Keratinocyte (primary cell): ENCODE data around the gene CARM1. TPM values are rescaled to one million over a fixed set of nuclear protein-coding genes. Genes with fewer than 3 reads are reported as not detected.

Experiments
- DNase-seq: peaks from one replicate; pipeline ENCODE4 v3.0.0-alpha.2; 2011; ENCODE audit warnings: low read depth, missing footprints, low spot score
- FAIRE-seq: peaks from 2 replicates; lab custom pipeline; 2011; peaks lifted over from hg19 to GRCh38; lab: Jason Lieb, UNC
- H2AFZ ChIP-seq: 2 replicates; pipeline ENCODE4 v1.6.0; 2012; ENCODE audit warnings: low read length, control low read depth, inconsistent platforms; ENCODE audit not compliant: control insufficient read depth
- H3K27ac ChIP-seq: 2 replicates; pipeline ENCODE4 v1.5.1; 2011; ENCODE audit warnings: low read length; ENCODE audit not compliant: control insufficient read depth, insufficient read depth
- H3K27me3 ChIP-seq: 3 replicates; pipeline ENCODE4 v1.6.0; 2011; ENCODE audit warnings: low read length; ENCODE audit not compliant: control insufficient read depth, insufficient read depth; ENCODE audit errors: extremely low read depth
- H3K36me3 ChIP-seq, 2 experiments: 2 replicates in 1 of 2; 3 replicates in 1 of 2; pipeline ENCODE4 v1.5.1; 2011; ENCODE audit warnings: low read length in 2 of 2, mild to moderate bottlenecking in 1 of 2; ENCODE audit not compliant: control insufficient read depth in 2 of 2, insufficient read depth in 2 of 2; ENCODE audit errors: extremely low read depth in 1 of 2
- H3K4me1 ChIP-seq: 3 replicates; pipeline ENCODE4 v1.5.1; 2011; ENCODE audit warnings: low read length; ENCODE audit not compliant: control insufficient read depth, insufficient read depth; ENCODE audit errors: extremely low read depth
- H3K4me2 ChIP-seq: 3 replicates; pipeline ENCODE4 v1.6.0; 2011; ENCODE audit warnings: low read depth, low read length; ENCODE audit not compliant: control insufficient read depth, insufficient read depth; ENCODE audit errors: extremely low read depth
- H3K4me3 ChIP-seq, 3 experiments: fragments of 200-600 bp in 1 of 3; sonication (generic) in 1 of 3; 2 replicates in 2 of 3; 3 replicates in 1 of 3; pipeline ENCODE4 v1.5.1; 2011 to 2016; ENCODE audit warnings: low read length in 3 of 3, mild to moderate bottlenecking in 3 of 3, control low read depth in 2 of 3, inconsistent platforms in 1 of 3, low read depth in 1 of 3, mixed read lengths in 1 of 3, mixed run types in 1 of 3, moderate library complexity in 1 of 3; ENCODE audit not compliant: control insufficient read depth in 2 of 3, insufficient read depth in 2 of 3; ENCODE audit errors: extremely low read depth in 1 of 3
- H3K79me2 ChIP-seq: 2 replicates; pipeline ENCODE4 v1.6.0; 2012; ENCODE audit warnings: low read length; ENCODE audit not compliant: control insufficient read depth, insufficient read depth
- H3K9ac ChIP-seq: 3 replicates; pipeline ENCODE4 v1.6.0; 2011; ENCODE audit warnings: low read length; ENCODE audit not compliant: control insufficient read depth, insufficient read depth; ENCODE audit errors: extremely low read depth
- H3K9me1 ChIP-seq: 3 replicates; pipeline ENCODE4 v1.6.0; 2011; ENCODE audit warnings: low read length; ENCODE audit not compliant: control insufficient read depth, insufficient read depth; ENCODE audit errors: extremely low read depth
- H3K9me3 ChIP-seq: 2 replicates; pipeline ENCODE4 v1.5.1; 2012; ENCODE audit warnings: low read depth, low read length; ENCODE audit not compliant: control insufficient read depth
- H4K20me1 ChIP-seq: 3 replicates; pipeline ENCODE4 v1.6.0; 2011; ENCODE audit warnings: low read length; ENCODE audit not compliant: control insufficient read depth, insufficient read depth; ENCODE audit errors: extremely low read depth
- CTCF ChIP-seq, 3 experiments: IDR thresholded peaks in 1 of 3; conservative IDR thresholded peaks in 1 of 3; optimal IDR thresholded peaks in 1 of 3; 2 replicates in 2 of 3; 3 replicates in 1 of 3; pipeline versions ENCODE3 to v1.5.1; 2011; ENCODE audit warnings: low read length in 3 of 3, mild to moderate bottlenecking in 3 of 3, moderate library complexity in 2 of 3, control low read depth in 1 of 3, inconsistent platforms in 1 of 3; ENCODE audit not compliant: insufficient read depth in 2 of 3; ENCODE audit errors: extremely low read depth in 1 of 3
- EZH2 ChIP-seq: IDR thresholded peaks from one replicate; pipeline ENCODE4 v1.6.1; 2012; ENCODE audit warnings: inconsistent platforms, mild to moderate bottlenecking, low read length, moderate library complexity
- dilution Hi-C: fragments of 300-500 bp; cut with MboI; formaldehyde crosslinking; loops from one replicate; pipeline ENCODE4 v1.7.0; 2020; ENCODE audit warnings: low sequenced_read_pairs; ENCODE audit not compliant: extremely low pct_ligation_motif_present
- polyA plus RNA-seq, 5 experiments: library from polyadenylated mRNA; depleted of rRNA in 3 of 5; stranded (reverse) in 3 of 5; stranded (forward) in 1 of 5; unstranded in 1 of 5; fragments of >200 nt; gene quantifications; 1 replicate in 1 of 5; 2 replicates in 3 of 5; 3 replicates in 1 of 5; pipeline versions ENCODE4 v1.2.1 to v1.2.3, GENCODE V29; 2011 to 2012; ENCODE audit warnings: missing spikeins in 2 of 5, low read depth in 1 of 5, low replicate concordance in 1 of 5

The CARM1 gene
- polyA plus RNA-seq, 1 donor (not counting 4 experiments of a cell fraction or from before 2014, with no cell fraction given) = 22.8 TPM

DNA sequence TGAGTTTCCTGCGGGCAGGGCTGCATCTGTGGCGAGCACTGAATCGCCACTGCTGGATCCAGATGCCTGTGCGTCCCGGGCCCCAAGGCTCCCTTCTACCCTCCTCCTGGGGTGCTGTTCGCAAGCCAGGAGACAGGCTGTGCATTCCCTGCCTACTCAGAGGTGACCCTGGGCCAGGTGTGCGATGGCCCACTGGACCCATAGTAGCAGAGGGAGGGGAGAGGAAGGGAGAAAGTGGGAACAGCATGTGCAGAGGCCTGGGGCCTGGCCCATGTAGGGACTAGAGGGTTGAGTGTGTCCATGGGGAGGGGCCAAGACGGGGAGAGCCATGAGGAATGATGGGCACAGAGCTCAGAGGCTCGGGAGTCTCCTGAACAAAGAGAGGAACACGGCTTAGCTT is 27.3 kb downstream of the CARM1 start:
- no peak for DNase-seq
- H3K4me3 ChIP-seq = peak overlapping the region in 1 of 3 experiments; percentile 19
- H4K20me1 ChIP-seq = no peaks in the 10 kb centered on the region
- H3K4me1 ChIP-seq = peaks cover 15% of the 10 kb centered on the region
- peak overlapping the region; percentile 22 for H3K27ac ChIP-seq
- dilution Hi-C loops = no loop called here
- no peaks in the 10 kb centered on the region for H3K9me3 ChIP-seq
- TF ChIP-seq EZH2 = no peak
- no peak for TF ChIP-seq CTCF (optimal IDR thresholded peaks at IDR 0.05 in 1 of 3, IDR thresholded peaks at IDR 0.05 in 1 of 3, conservative IDR thresholded peaks at IDR 0.05 in 1 of 3; ENCODE audit: extremely low read depth in 1 of 3, insufficient read depth in 2 of 3, low read length in 3 of 3)
- H3K27me3 ChIP-seq = no peaks in the 10 kb centered on the region
- FAIRE-seq = no peak
- H3K79me2 ChIP-seq = peaks cover 52% of the 10 kb centered on the region
- H3K9ac ChIP-seq = peak overlapping the region; percentile 39
- H3K4me2 ChIP-seq = peak overlapping the region; percentile 66
- no peaks in the 10 kb centered on the region for H3K36me3 ChIP-seq
- no peak overlapping the region for H2AFZ ChIP-seq
- peaks cover 4% of the 10 kb centered on the region for H3K9me1 ChIP-seq

DNA sequence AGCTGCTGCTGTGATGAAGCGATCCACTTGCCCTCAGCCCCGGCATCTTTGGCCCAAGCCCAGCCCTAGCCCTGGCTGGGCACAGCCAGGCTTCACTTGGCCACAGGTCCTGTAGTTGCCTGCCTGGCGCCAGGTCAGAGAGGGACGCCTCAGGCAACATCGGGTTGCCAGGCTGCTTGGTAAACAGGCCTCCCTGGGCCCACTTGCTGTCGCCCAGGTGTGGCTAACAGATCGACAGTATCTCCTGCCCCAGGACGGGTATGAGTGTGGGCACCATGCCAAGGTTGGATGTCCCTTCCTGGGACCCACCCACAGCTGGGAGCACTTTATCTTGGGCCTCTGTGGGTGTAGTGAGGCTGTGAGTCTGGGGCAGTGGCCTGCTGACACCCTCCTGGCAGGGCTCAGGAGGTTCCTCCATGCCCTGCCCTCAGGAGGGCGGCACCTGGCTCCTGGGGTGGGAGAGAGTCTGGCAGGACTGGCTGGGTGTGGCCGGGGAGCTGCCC is 27.8 kb downstream of the CARM1 start:
- H3K27me3 ChIP-seq = no peaks in the 10 kb centered on the region
- H3K9ac ChIP-seq = peak overlapping the region; percentile 39
- TF ChIP-seq CTCF (optimal IDR thresholded peaks at IDR 0.05 in 1 of 3, IDR thresholded peaks at IDR 0.05 in 1 of 3, conservative IDR thresholded peaks at IDR 0.05 in 1 of 3; ENCODE audit: extremely low read depth in 1 of 3, insufficient read depth in 2 of 3, low read length in 3 of 3) (no peak), EZH2 (no peak)
- H2AFZ ChIP-seq = no peak overlapping the region
- peaks cover 15% of the 10 kb centered on the region for H3K4me1 ChIP-seq
- peak overlapping the region; percentile 66 for H3K4me2 ChIP-seq
- no peaks in the 10 kb centered on the region for H3K9me3 ChIP-seq
- H3K36me3 ChIP-seq = peaks cover 0 to under 1% of the 10 kb centered on the region in 2 experiments
- H3K4me3 ChIP-seq = peak overlapping the region in 1 of 3 experiments; percentile 19
- peaks cover 48% of the 10 kb centered on the region for H3K79me2 ChIP-seq
- dilution Hi-C loops = no loop called here
- DNase-seq (peak; percentile 65), FAIRE-seq (no peak)
- peaks cover 4% of the 10 kb centered on the region for H3K9me1 ChIP-seq
- H4K20me1 ChIP-seq = no peaks in the 10 kb centered on the region
- peak overlapping the region; percentile 22 for H3K27ac ChIP-seq
